K562 (cell line): ENCODE measurements around the gene SAP30BP. TPM values are rescaled to one million over a fixed set of nuclear protein-coding genes. Genes with fewer than 3 reads are reported as not detected.

Source experiments
- BRD9 ChIP-seq: fragments of 450-650 bp; IDR thresholded peaks from 2 replicates; pipeline ENCODE4 v1.6.1; 2018; ENCODE audit warnings: low read depth; ENCODE audit not compliant: partially characterized antibody
- CXXC5 ChIP-seq: fragments of 250-450 bp; sonication (Bioruptor Pico); IDR thresholded peaks from 2 replicates; pipeline ENCODE4 v1.8.0; 2022; ENCODE audit warnings: inconsistent platforms, mild to moderate bottlenecking, moderate library complexity
- DMBX1 ChIP-seq: fragments of 250-450 bp; sonication (Bioruptor Pico); IDR thresholded peaks from 2 replicates; pipeline ENCODE4 v1.8.0; 2022; ENCODE audit warnings: inconsistent platforms, mild to moderate bottlenecking, moderate library complexity, borderline replicate concordance
- GTF2F1 ChIP-seq: IDR thresholded peaks from 2 replicates; pipeline ENCODE4 v1.6.1; 2011; ENCODE audit warnings: low read depth, low read length, improper control_type of control experiment
- HNRNPL ChIP-seq: fragments of 200-400 bp; formaldehyde crosslinking; IDR thresholded peaks from 2 replicates; pipeline ENCODE4 v1.6.1; 2017; ENCODE audit warnings: low read depth, mild to moderate bottlenecking, low read length
- LCOR ChIP-seq: sonication (generic); formaldehyde crosslinking; IDR thresholded peaks from 2 replicates; pipeline ENCODE4 v1.8.0; 2022; ENCODE audit warnings: mild to moderate bottlenecking, missing genetic modification reagents
- MCM2 ChIP-seq: fragments of 450-650 bp; IDR thresholded peaks from 2 replicates; pipeline ENCODE4 v1.6.1; 2017; ENCODE audit warnings: low read depth, mild to moderate bottlenecking
- NFIC ChIP-seq: fragments of 450-650 bp; IDR thresholded peaks from 2 replicates; pipeline ENCODE4 v1.6.1; 2017; ENCODE audit warnings: mild to moderate bottlenecking, inconsistent platforms
- PCBP1 ChIP-seq: fragments of 200-400 bp; formaldehyde crosslinking; IDR thresholded peaks from 2 replicates; pipeline ENCODE4 v1.6.1; 2018; ENCODE audit warnings: mild to moderate bottlenecking, low read depth, low read length; ENCODE audit not compliant: poor library complexity, severe bottlenecking
- PKNOX1 ChIP-seq: fragments of 450-650 bp; IDR thresholded peaks from 2 replicates; pipeline ENCODE4 v1.6.1; 2016
- POLR3G ChIP-seq: IDR thresholded peaks from 2 replicates; pipeline ENCODE4 v1.6.1; 2011; ENCODE audit not compliant: insufficient read length, insufficient replicate concordance; ENCODE audit errors: extremely low read depth
- RAD21 ChIP-seq, 2 experiments: fragments of 250-450 bp in 1 of 2; fragments of 450-650 bp in 1 of 2; sonication (Bioruptor Pico) in 1 of 2; formaldehyde crosslinking in 1 of 2; IDR thresholded peaks in 1 of 2; conservative IDR thresholded peaks in 1 of 2; 2 replicates each; pipeline versions ENCODE4 v1.4.0 to v1.8.0; 2020 to 2022; ENCODE audit warnings: mild to moderate bottlenecking in 2 of 2, moderate library complexity in 1 of 2
- SAFB2 ChIP-seq: fragments of 200-400 bp; formaldehyde crosslinking; IDR thresholded peaks from 2 replicates; pipeline ENCODE4 v1.6.1; 2018; ENCODE audit warnings: borderline replicate concordance, low read length, low read depth, moderate library complexity; ENCODE audit not compliant: severe bottlenecking
- SIN3B ChIP-seq: fragments of 450-650 bp; IDR thresholded peaks from 2 replicates; pipeline ENCODE4 v1.6.1; 2017; ENCODE audit warnings: low read depth, mild to moderate bottlenecking, moderate library complexity
- SP2 ChIP-seq: IDR thresholded peaks from 2 replicates; pipeline ENCODE4 v1.6.1; 2011; ENCODE audit warnings: mild to moderate bottlenecking, low read depth, low read length, moderate library complexity; ENCODE audit not compliant: poor library complexity, severe bottlenecking; ENCODE audit errors: extremely low read depth
- TCF3 ChIP-seq: sonication (generic); formaldehyde crosslinking; IDR thresholded peaks from 2 replicates; pipeline ENCODE4 v1.4.0; 2020; ENCODE audit warnings: mild to moderate bottlenecking, missing genetic modification reagents
- TFAM ChIP-seq: fragments of 250-450 bp; sonication (Bioruptor Pico); conservative IDR thresholded peaks from 2 replicates; pipeline ENCODE4 v1.5.0; 2021; ENCODE audit warnings: mild to moderate bottlenecking, moderate library complexity
- ZNF175 ChIP-seq: fragments of 200-800 bp; sonication (Bioruptor generic); IDR thresholded peaks from 2 replicates; pipeline ENCODE4 v1.6.1; 2016; ENCODE audit warnings: low read depth, mild to moderate bottlenecking, missing genetic modification characterization, missing compliant biosample characterization
- ZNF253 ChIP-seq: fragments of 250-450 bp; sonication (Bioruptor Pico); conservative IDR thresholded peaks from 2 replicates; pipeline ENCODE4 v1.6.1; 2021; ENCODE audit warnings: mild to moderate bottlenecking
- polyA plus RNA-seq, 8 experiments: library from polyadenylated mRNA; depleted of rRNA in 4 of 8; stranded (reverse) in 5 of 8; unstranded in 3 of 8; fragments of >200 nt; fragmentation: Nextera tagmentation in 2 of 8; fragmentation: Illumina TruSeq in 1 of 8; extraction: Ambion mirVana in 2 of 8; extraction: Trizol in 1 of 8; gene quantifications; 2 replicates each; pipeline versions ENCODE4 v1.2.1 to v1.2.3, GENCODE V29; 2011 to 2014; ENCODE audit warnings: inconsistent platforms in 1 of 8, missing spikeins in 1 of 8
- total RNA-seq, 7 experiments: library from RNA; depleted of rRNA in 6 of 7; stranded (reverse); fragments of >200 nt in 6 of 7; fragmentation: Illumina TruSeq in 2 of 7; extraction: Trizol in 2 of 7; gene quantifications; 2 replicates each; pipeline versions ENCODE4 v1.2.1 to v1.2.3, GENCODE V29; 2011 to 2021; ENCODE audit warnings: low replicate concordance in 1 of 7
- TF ChIP-seq, protein P1 (sequence below): fragments of 200-800 bp; sonication (Bioruptor generic); IDR thresholded peaks from 2 replicates; pipeline ENCODE4 v1.6.1; 2017; ENCODE audit warnings: missing genetic modification characterization, missing compliant biosample characterization
- TF ChIP-seq, protein P2 (sequence below): fragments of 250-450 bp; sonication (Bioruptor Pico); IDR thresholded peaks from 2 replicates; pipeline ENCODE4 v1.5.0; 2021; ENCODE audit warnings: mild to moderate bottlenecking, moderate library complexity

Gene SAP30BP
- total and polyA plus RNA-seq, 9 of the 15 experiments (the other 6 are each of a cell fraction or from before 2014, with no cell fraction given), result 45.3 to 154 (median 71.7) TPM

DNA sequence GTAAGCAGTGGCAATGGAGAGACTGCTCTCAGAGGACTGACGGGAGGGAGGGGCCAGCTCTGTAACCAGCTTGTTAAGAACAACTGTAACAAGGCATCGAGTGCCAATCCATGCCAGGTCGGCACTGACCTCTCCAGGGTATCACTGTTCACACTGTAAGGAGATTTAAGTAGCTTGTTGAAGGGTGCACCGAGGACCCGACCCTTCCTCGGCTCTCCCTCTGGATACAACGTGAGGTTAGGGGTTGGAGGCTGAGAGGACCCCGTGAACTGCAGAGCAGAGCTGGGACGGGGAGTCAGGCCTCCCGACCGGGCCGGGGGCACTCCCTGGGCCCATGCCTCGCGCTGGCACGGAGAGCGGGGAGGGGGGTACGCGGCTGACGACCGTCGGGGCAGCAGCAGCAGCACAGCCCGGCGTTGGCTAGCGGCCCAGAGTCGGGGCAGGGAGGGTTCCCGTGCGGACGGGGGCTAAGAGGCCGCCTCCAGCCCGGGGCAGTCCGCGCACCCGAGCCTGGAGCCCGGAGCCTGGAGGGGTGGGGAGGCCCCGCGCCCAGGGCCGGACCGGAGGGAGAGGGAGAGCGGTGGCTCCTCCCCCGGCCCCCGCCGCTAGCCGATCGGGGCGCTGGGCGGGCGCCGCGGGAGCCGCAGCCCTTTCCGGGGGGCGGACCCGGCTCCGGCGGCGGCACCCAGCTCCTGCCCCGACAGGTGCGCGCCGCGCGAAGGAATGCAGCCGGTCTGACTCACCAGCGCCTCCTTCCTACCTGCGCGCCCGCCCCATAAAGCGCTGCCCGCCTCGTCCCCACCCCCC lies 53.7 kb downstream of the SAP30BP start, which contains the start of gene ITGB4 (continued):
- TF ChIP-seq TCF3, result no peak
- TF ChIP-seq MCM2, result no peak
- TF ChIP-seq SIN3B, result 0 out of 2 replicates have a peak, but pooled peaks have one; percentile 21
- TF ChIP-seq HNRNPL, result no peak
- TF ChIP-seq POLR3G, result no peak
- peak; percentile 63 for TF ChIP-seq NFIC
- TF ChIP-seq, protein P1, sequence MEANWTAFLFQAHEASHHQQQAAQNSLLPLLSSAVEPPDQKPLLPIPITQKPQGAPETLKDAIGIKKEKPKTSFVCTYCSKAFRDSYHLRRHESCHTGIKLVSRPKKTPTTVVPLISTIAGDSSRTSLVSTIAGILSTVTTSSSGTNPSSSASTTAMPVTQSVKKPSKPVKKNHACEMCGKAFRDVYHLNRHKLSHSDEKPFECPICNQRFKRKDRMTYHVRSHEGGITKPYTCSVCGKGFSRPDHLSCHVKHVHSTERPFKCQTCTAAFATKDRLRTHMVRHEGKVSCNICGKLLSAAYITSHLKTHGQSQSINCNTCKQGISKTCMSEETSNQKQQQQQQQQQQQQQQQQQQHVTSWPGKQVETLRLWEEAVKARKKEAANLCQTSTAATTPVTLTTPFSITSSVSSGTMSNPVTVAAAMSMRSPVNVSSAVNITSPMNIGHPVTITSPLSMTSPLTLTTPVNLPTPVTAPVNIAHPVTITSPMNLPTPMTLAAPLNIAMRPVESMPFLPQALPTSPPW (CRISPR knock-in tag), result peak; percentile 54; the same call in 1 of the 2 replicates
- TF ChIP-seq GTF2F1, result no peak
- peak; percentile 29 for TF ChIP-seq PCBP1
- TF ChIP-seq PKNOX1, result no peak
- no peak for TF ChIP-seq BRD9
- no peak for TF ChIP-seq ZNF175 (CRISPR knock-in tag)
- no peak for TF ChIP-seq ZNF253 (CRISPR knock-in tag)
- TF ChIP-seq SAFB2, result no peak
- no peak for TF ChIP-seq RAD21 (CRISPR knock-in tag; conservative IDR thresholded peaks at IDR 0.05 in 1 of 2, IDR thresholded peaks at IDR 0.05 in 1 of 2)
- TF ChIP-seq CXXC5 (CRISPR knock-in tag), result peak; percentile 33; the same call in 1 of the 2 replicates
- no peak for TF ChIP-seq DMBX1 (CRISPR knock-in tag)
- no peak for TF ChIP-seq LCOR
- TF ChIP-seq, protein P2, sequence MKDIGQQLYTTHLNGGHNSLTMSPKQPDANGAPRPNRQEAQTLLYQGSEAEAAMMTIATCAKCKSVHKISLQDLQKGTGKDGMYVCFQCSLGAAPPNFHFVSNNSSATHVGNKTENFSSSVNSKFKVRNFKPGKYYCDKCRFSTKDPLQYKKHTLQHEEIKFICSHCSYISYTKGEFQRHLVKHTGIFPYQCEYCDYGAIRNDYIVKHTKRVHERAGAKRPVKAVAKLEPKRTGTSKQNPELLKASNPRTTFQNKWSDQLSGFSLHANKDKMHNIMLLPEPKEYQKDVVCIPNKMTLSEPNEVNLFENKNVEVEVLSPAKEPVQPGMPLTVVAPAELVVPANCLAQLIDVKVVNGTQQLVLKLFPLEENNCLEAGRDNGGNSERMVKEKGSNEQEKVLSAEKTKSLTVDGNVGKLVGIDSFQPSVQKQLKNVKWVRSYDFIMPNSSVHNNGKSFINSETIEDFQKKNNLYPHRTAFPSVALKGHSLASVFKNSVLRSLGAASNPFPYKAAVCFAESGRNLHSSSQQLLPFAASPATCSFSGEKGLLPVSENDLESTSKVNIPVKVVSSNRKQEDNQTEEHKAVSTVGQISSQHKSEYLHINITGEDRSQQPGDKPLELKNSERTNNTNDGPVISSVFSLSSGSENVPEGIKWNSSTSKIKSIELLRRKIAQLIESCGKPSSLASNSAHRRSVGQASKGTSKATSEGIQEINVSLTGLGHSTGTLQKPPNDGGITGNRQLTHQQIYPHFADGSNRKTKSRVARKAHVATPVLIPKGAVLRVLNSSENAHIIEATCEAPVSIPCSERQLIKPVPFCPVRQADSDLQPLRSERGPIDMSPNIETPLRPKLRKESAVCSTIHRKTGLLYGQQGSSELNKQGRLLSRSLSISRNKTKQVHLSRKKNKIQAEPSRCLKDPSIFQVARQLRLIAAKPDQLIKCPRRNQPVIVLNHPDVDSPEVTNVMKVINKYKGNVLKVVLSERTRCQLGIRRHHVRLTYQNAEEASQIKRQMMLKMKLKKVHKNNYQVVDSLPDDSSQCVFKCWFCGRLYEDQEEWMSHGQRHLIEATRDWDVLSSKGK (CRISPR knock-in tag), result no peak
- no peak for TF ChIP-seq SP2
- no peak for TF ChIP-seq TFAM (CRISPR knock-in tag)
